ENCODE data around the gene CFAP47.
"Not testable (repeated sequence)": the region's sequence is repeated elsewhere in the genome, so short reads cannot be mapped to it uniquely, and the experiment has no call there.

The CFAP47 gene

GRCh38 chrX:36019125-36019524 is 99.6 kb downstream of the CFAP47 start:
- DNase-seq (ENCODE audit: low read depth): no peak
- H3K4me3 ChIP-seq (ENCODE audit: low read depth, low read length): no peak overlapping the region
- no peak for TF ChIP-seq CTCF (IDR thresholded peaks at IDR 0.05; ENCODE audit: control insufficient read depth, extremely low read depth, insufficient read depth)

GRCh38 chrX:36035550-36035949 is 116.0 kb downstream of the CFAP47 start:
- no peak overlapping the region for H3K4me3 ChIP-seq (ENCODE audit: low read depth, low read length)
- no peak for DNase-seq (ENCODE audit: low read depth)
- TF ChIP-seq CTCF (IDR thresholded peaks at IDR 0.05; ENCODE audit: control insufficient read depth, extremely low read depth, insufficient read depth): no peak

- DNase-seq (ENCODE audit: low read depth): no peak
- no peak overlapping the region for H3K4me3 ChIP-seq (ENCODE audit: low read depth, low read length)
- no peak for TF ChIP-seq CTCF (IDR thresholded peaks at IDR 0.05; ENCODE audit: control insufficient read depth, extremely low read depth, insufficient read depth)
These were observed 143.2 kb downstream of the CFAP47 start for GRCh38 chrX:36062778-36063177.

GRCh38 chrX:36071061-36071460 is 151.5 kb downstream of the CFAP47 start:
- H3K4me3 ChIP-seq (ENCODE audit: low read depth, low read length): no peak overlapping the region
- DNase-seq (ENCODE audit: low read depth): no peak
- no peak for TF ChIP-seq CTCF (IDR thresholded peaks at IDR 0.05; ENCODE audit: control insufficient read depth, extremely low read depth, insufficient read depth)

- DNase-seq (ENCODE audit: low read depth); H3K4me3 ChIP-seq (ENCODE audit: low read depth, low read length): not testable (repeated sequence)
These were observed 155.5 kb downstream of the CFAP47 start for GRCh38 chrX:36075009-36075408.

- peak; percentile 33 for DNase-seq (ENCODE audit: low read depth)
- no peak for TF ChIP-seq CTCF (IDR thresholded peaks at IDR 0.05; ENCODE audit: control insufficient read depth, extremely low read depth, insufficient read depth)
- H3K4me3 ChIP-seq (ENCODE audit: low read depth, low read length): no peak overlapping the region
These were observed 163.7 kb downstream of the CFAP47 start for GRCh38 chrX:36083256-36083655.

- H3K4me3 ChIP-seq (ENCODE audit: low read depth, low read length): no peak overlapping the region
- DNase-seq (ENCODE audit: low read depth): no peak
- TF ChIP-seq CTCF (IDR thresholded peaks at IDR 0.05; ENCODE audit: control insufficient read depth, extremely low read depth, insufficient read depth): no peak
These were observed 167.8 kb downstream of the CFAP47 start for GRCh38 chrX:36087366-36087765.

- H3K4me3 ChIP-seq (ENCODE audit: low read depth, low read length); DNase-seq (ENCODE audit: low read depth): not testable (repeated sequence)
These were observed 169.4 kb downstream of the CFAP47 start for GRCh38 chrX:36088939-36089338.
